Body of pancreas (tissue), 4 donors: ENCODE measurements around the gene PGLYRP2. TPM values are rescaled to one million over a fixed set of nuclear protein-coding genes. Genes with fewer than 3 reads are reported as not detected.
A peak's percentile ranks its signal among the peaks of the same experiment; 100 is the strongest.

Experiments
- ATAC-seq: fragments of 150-250 bp; one replicate; pipeline ENCODE4 v1.9.1; 2016
- DNase-seq, 4 donors: peaks; one replicate each; pipeline ENCODE4 v3.0.0-alpha.2; 2019
- H3K27ac ChIP-seq, 4 donors: fragments of 200-600 bp; sonication (generic); 1 replicate in 3 of 4; 2 replicates in 1 of 4; pipeline versions ENCODE4 v1.5.1 to v1.6.1; 2016 to 2019; ENCODE audit warnings: mild to moderate bottlenecking in 1 of 4, mixed read lengths in 1 of 4, moderate library complexity in 1 of 4
- H3K27me3 ChIP-seq, 2 donors: fragments of 200-600 bp; sonication (generic); one replicate each; pipeline ENCODE4 v1.6.0; 2016; ENCODE audit warnings: mild to moderate bottlenecking in 1 of 2
- H3K36me3 ChIP-seq, 2 donors: fragments of 200-600 bp; sonication (generic); replicated peaks in 1 of 2; 2 replicates each; pipeline ENCODE4 v1.5.1; 2016; ENCODE audit warnings: low read depth in 2 of 2; ENCODE audit not compliant: insufficient read depth in 1 of 2
- H3K4me1 ChIP-seq: fragments of 200-600 bp; sonication (generic); one replicate; pipeline ENCODE4 v1.6.0; 2016
- H3K4me3 ChIP-seq, 2 donors: fragments of 200-600 bp; sonication (generic); 1 replicate in 1 of 2; 2 replicates in 1 of 2; pipeline ENCODE4 v1.5.1; 2016 to 2019
- H3K9me3 ChIP-seq, 3 donors: fragments of 200-600 bp; sonication (generic); 1 replicate in 2 of 3; 2 replicates in 1 of 3; pipeline ENCODE4 v1.5.1; 2016
- CTCF ChIP-seq, 7 experiments: fragments of 450-650 bp in 4 of 7; fragments of 200-600 bp in 3 of 7; sonication (generic) in 3 of 7; IDR thresholded peaks; one replicate each; pipeline ENCODE4 v1.5.1; 2016 to 2019; ENCODE audit warnings: antibody characterized with exemption in 7 of 7
- POLR2A ChIP-seq, 3 donors: fragments of 450-650 bp; IDR thresholded peaks; one replicate each; pipeline ENCODE4 v1.6.1; 2016; ENCODE audit warnings: antibody characterized with exemption in 3 of 3, mild to moderate bottlenecking in 2 of 3
- WGBS, 2 donors: methylation state at CpG; one replicate each; pipeline ENCODE4 v1.1.5; 2017; 5-methylcytosine and 5-hydroxymethylcytosine counted together
- intact Hi-C: fragments of 100-400 bp; cut with DNase I; formaldehyde crosslinking; loops from one replicate; pipeline ENCODE4 v1.15.1; 2023
- total RNA-seq, 2 donors: library from RNA; depleted of rRNA; stranded (reverse); fragments of >200 nt; gene quantifications; one replicate each; pipeline ENCODE4 v1.1.0, GENCODE V29; 2016

Gene PGLYRP2
- total RNA-seq, 2 donors from 2014 or later = not detected

- ATAC-seq = no peak
- WGBS, 2 donors = 53 to 75% methylated on average over 1 of the region's 1 CpG
- TF ChIP-seq POLR2A (IDR thresholded peaks at IDR 0.05) (no peak), CTCF (IDR thresholded peaks at IDR 0.05) (no peak)
- Histone ChIP-seq H3K9me3 (no peaks in the 10 kb centered on the region), H3K27me3 (no peaks in the 10 kb centered on the region), H3K27ac (no peak overlapping the region), H3K36me3 (no peaks in the 10 kb centered on the region), H3K4me1 (peaks cover 7% of the 10 kb centered on the region), H3K4me3 (no peak overlapping the region)
- DNase-seq = no peak
- intact Hi-C loops = no loop called here
These were observed 23.0 kb upstream of the PGLYRP2 start for GRCh38 chr19:15502264-15502663.

GRCh38 chr19:15501596-15501995 lies 22.3 kb upstream of the PGLYRP2 start:
- Histone ChIP-seq H3K36me3 (no peaks in the 10 kb centered on the region), H3K9me3 (no peaks in the 10 kb centered on the region), H3K4me1 (peaks cover 7% of the 10 kb centered on the region), H3K27me3 (no peaks in the 10 kb centered on the region), H3K4me3 (no peak overlapping the region), H3K27ac (no peak overlapping the region)
- no peak for DNase-seq
- intact Hi-C loops = no loop called here
- TF ChIP-seq POLR2A (IDR thresholded peaks at IDR 0.05) (no peak), CTCF (IDR thresholded peaks at IDR 0.05) (no peak)
- WGBS, 2 donors = 47 to 61% methylated on average over 1 of the region's 1 CpG
- ATAC-seq = no peak

- H3K36me3 ChIP-seq = no peaks in the 10 kb centered on the region
- no peak for TF ChIP-seq POLR2A (IDR thresholded peaks at IDR 0.05)
- TF ChIP-seq CTCF (IDR thresholded peaks at IDR 0.05) = no peak
- DNase-seq (no peak), ATAC-seq (peak; percentile 33)
- 51 to 60% methylated on average over 6 of the region's 6 CpGs for WGBS, 2 donors
- H3K4me3 ChIP-seq = no peak overlapping the region
- intact Hi-C loops = no loop called here
- peaks cover 7% of the 10 kb centered on the region for H3K4me1 ChIP-seq
- no peaks in the 10 kb centered on the region for H3K27me3 ChIP-seq
- no peaks in the 10 kb centered on the region for H3K9me3 ChIP-seq
- H3K27ac ChIP-seq = peak overlapping the region in 1 of 4 donors; percentile 17
These were observed 19.6 kb upstream of the PGLYRP2 start for GRCh38 chr19:15498910-15499309.

- Histone ChIP-seq H3K9me3 (no peaks in the 10 kb centered on the region), H3K27me3 (no peaks in the 10 kb centered on the region), H3K27ac (peak overlapping the region in 2 of 4 donors; percentile 5 to 17), H3K4me1 (peaks cover 7% of the 10 kb centered on the region), H3K4me3 (no peak overlapping the region), H3K36me3 (no peaks in the 10 kb centered on the region)
- 39 to 40% methylated on average over 10 of the region's 10 CpGs for WGBS, 2 donors
- ATAC-seq (no peak), DNase-seq (peak in 1 of 4 donors; percentile 9)
- TF ChIP-seq CTCF (IDR thresholded peaks at IDR 0.05) (no peak), POLR2A (IDR thresholded peaks at IDR 0.05) (no peak)
- intact Hi-C loops = no loop called here
These were observed 19.0 kb upstream of the PGLYRP2 start for GRCh38 chr19:15498156-15498858.

GRCh38 chr19:15495151-15495550 lies 15.8 kb upstream of the PGLYRP2 start:
- no peak for TF ChIP-seq CTCF (IDR thresholded peaks at IDR 0.05)
- TF ChIP-seq POLR2A (IDR thresholded peaks at IDR 0.05) = no peak
- H3K36me3 ChIP-seq = no peaks in the 10 kb centered on the region
- no peak for ATAC-seq
- peaks cover 7% of the 10 kb centered on the region for H3K4me1 ChIP-seq
- no peak overlapping the region for H3K27ac ChIP-seq
- no peaks in the 10 kb centered on the region for H3K27me3 ChIP-seq
- 50 to 80% methylated on average over 1 of the region's 1 CpG for WGBS, 2 donors
- no peaks in the 10 kb centered on the region for H3K9me3 ChIP-seq
- H3K4me3 ChIP-seq = no peak overlapping the region
- DNase-seq = no peak
- intact Hi-C loops = no loop called here
